NCI-H2196 (cell line): ENCODE measurements around the gene SPRR2D.
"Not testable (repeated sequence)": the region's sequence is repeated elsewhere in the genome, so short reads cannot be mapped to it uniquely, and the experiment has no call there.

Experiments
- DNase-seq: peaks from one replicate; lab custom pipeline; 2025; ENCODE audit not compliant: unreplicated experiment; lab: John Stamatoyannopoulos, UW

SPRR2D gene

DNA sequence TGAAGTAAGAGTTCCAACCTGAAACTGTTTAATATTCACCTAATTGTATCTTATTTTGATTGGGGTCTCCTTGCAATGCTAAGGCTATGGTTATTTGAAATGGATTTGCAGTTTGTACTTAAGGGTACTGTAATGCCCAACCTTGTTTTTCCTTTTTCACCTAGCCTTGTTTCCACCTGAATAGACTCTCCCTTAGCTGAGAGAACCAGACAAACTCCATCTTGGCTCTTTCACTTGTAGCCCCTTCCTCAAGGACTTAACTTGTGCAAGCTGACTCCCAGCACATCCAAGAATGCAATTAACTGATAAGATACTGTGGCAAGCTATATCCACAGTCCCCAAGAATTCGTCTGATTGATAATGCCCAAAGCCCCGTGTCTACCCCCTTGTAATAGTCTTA lies 19.1 kb downstream of the SPRR2D start:
- not testable (repeated sequence) for DNase-seq

GRCh38 chr1:153011235-153011758 lies 29.6 kb downstream of the SPRR2D start:
- not testable (repeated sequence) for DNase-seq

DNA sequence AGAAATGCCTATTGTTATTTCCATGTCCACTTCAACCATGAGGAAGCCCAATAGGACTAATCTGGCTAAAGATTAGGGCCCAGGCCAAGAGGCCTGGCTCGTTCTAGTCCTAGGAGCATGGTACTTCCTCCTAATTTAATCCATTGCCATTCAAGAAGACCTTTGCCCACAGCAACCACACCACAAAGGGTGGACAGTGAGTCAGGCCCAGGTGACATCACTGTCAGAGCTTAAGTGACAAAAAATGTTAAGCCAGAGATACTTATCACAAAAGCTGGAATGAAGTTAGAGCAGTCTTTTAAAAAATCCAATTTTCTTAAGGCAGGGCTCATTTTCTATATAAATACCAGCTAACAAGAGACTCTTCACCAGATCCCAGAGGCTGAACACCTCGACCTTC lies 39.5 kb downstream of the SPRR2D start, which contains the start of gene SPRR3:
TSS of gene SPRR3 (plus strand) at position 368 of the 400 bp plus-strand sequence. CDS start 1,272 bp downstream, outside the sequence.
- no peak for DNase-seq

DNA sequence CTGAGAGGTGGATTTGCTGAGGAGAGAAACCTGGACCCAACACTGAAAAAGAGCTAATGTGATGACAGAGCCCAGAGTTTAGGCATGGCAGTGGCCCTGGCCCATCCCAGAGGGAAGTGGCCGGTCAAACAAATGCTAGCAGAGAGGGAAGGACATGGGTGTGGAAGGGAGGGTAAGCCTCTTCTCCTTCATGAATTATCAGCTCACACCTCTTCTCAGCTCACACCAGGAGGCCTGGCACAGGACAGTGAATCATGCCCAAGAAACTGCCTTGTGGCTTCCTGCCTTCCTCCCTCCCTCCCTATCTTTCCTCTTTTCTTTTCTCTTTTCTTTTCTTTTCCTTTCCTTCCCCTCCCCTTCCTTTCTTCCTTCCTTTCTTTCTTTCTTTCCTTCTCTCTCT lies 40.6 kb downstream of the SPRR2D start:
- no peak for DNase-seq

- DNase-seq, result no peak
Observed at GRCh38 chr1:152999818-153000217, 41.1 kb downstream of the SPRR2D start.

DNA sequence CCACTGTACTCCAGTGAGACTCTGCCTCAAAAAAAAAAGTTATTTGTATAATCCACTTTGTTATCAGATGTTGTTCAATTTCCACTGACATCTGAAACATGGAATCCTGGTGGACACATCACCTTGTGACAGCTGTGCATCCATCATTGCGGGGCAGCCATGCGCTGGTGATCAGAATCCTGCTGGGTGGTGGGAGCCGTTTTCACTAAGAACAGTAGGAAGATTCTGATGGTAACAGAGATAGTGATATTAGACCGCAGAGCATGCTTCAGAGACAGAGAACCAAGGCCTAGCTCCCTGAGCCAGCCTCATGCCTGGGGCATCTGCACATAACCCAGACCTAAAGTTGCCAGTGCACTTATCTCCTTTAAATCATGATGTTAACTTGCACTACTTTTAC lies 42.4 kb downstream of the SPRR2D start:
- DNase-seq, result no peak

DNA sequence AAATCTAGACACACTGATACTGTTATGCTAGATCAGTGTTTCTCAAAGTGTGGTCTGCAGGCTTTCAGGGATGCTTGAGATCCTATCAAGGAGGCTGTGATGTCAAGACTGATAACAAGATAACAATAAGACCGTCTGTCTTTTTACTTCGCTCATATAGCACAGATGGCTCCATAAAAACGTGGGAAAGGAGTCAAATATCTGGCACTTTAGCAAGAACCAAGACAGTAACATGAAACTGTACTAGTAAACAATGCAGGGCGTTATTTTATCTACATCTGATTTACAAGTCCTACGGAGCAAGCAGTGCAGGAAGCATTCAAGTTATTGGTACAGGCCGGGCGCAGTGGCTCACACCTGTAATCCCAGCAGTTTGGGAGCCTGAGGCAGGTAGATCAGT lies 43.0 kb downstream of the SPRR2D start:
- no peak for DNase-seq

DNA sequence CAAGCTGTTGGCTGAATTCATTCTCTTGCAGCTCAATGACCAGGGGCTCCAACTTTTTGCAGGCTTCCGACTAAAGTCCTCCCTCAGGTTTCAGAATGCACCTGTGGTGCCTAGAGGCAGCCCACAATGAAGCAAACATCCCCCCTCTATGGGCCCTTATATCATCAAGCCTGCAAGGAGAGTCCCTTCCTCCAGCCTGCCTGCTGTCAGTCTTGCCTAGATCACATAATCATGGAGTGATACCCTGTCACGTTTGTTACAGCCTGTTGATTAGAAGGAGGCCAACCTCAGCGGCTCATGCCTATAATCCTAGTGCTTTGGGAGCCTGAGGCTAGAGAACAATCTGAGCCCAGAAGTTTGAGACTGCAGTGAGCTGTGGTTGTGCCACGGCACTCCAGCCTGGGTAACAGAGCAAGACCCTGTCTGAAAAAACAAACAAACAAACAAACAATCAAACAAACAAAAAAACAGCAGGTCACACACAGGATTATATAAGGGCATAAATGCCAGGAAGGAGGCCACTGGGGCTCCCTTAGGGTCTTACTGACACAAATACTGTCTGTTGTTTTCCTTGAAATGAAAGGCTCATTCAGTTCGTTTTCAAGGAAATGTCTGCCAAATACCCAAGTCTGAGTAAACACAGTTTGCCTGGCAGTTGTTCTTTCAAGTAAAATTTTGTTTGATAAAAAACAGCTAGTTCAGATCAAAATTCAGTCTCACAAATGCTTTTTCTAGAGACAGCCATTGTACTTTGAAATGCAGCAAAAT lies 44.1 kb downstream of the SPRR2D start:
- no peak for DNase-seq

DNA sequence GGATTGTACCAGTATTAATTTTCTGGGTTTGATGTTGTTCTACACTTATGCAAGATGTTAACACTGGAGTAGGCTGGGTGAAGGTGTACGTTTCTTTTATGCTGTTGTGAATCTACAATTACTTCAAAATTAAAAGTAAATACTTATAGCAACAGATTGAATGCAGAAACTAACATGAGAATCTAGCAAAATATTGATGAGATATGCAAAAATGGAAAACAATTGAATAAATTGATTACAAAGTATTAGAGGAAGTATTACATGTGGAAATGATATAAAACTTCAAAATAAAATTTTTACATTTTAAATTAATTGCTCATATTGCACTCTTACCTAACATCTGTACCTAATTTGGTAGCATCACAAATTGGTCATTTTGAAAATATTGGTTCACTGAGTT lies 45.1 kb downstream of the SPRR2D start:
- DNase-seq, result no peak

DNA sequence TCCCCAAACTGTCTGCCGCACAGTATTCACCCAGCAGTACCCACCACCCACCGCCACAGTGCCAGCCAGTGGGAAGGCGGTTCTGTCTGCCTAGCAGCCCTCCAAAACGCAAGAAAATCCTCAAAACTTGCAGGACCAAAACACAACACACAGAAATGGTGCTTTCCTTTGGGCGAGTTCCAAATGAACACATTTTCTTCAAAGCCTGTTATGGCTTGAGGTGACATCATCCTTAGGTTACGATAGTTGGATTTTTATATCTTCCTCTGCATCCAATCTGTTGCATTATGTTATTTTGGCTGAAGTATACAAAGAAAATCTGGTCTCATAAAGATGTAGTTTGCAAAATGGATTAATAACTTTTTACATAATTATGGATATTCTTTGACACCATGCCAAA lies 47.7 kb downstream of the SPRR2D start:
- no peak for DNase-seq
